ENCODE results near the gene CSF1R. TPM values are rescaled to one million over a fixed set of nuclear protein-coding genes. Genes with fewer than 3 reads are reported as not detected.
"Not testable (repeated sequence)": the region's sequence is repeated elsewhere in the genome, so short reads cannot be mapped to it uniquely, and the experiment has no call there.

CSF1R gene
- total RNA-seq, 1 donor from 2014 or later: not detected

GRCh38 chr5:150055326-150056074 is 30.9 kb downstream of the CSF1R start:
- DNase-seq (ENCODE audit: low read depth in 2 of 2): no peak

GRCh38 chr5:150054569-150054968 is 31.8 kb downstream of the CSF1R start:
- no peak for DNase-seq (ENCODE audit: low read depth in 2 of 2)

- no peak for DNase-seq (ENCODE audit: low read depth in 2 of 2)
Observed at GRCh38 chr5:150053713-150054392, 32.5 kb downstream of the CSF1R start.

GRCh38 chr5:150052956-150053712 is 33.2 kb downstream of the CSF1R start:
- DNase-seq (ENCODE audit: low read depth in 2 of 2): peak; percentile 18 to 75

GRCh38 chr5:150052226-150052955 is 34.0 kb downstream of the CSF1R start:
- no peak for DNase-seq (ENCODE audit: low read depth in 2 of 2)

- DNase-seq (ENCODE audit: low read depth in 2 of 2): no peak
Observed at GRCh38 chr5:150051657-150052195, 34.6 kb downstream of the CSF1R start.

- DNase-seq (ENCODE audit: low read depth in 2 of 2): peak in 1 of 2 donors; percentile 82
Observed at GRCh38 chr5:150050172-150050811, 36.1 kb downstream of the CSF1R start.

- DNase-seq (ENCODE audit: low read depth in 2 of 2): no peak
Observed at GRCh38 chr5:150046031-150046430, 40.3 kb downstream of the CSF1R start.

GRCh38 chr5:150045549-150045948 is 40.8 kb downstream of the CSF1R start:
- no peak for DNase-seq (ENCODE audit: low read depth in 2 of 2)

- DNase-seq (ENCODE audit: low read depth in 2 of 2): no peak
Observed at GRCh38 chr5:150044712-150045111, 41.6 kb downstream of the CSF1R start.

- DNase-seq (ENCODE audit: low read depth in 2 of 2): peak in 1 of 2 donors; percentile 79
Observed at GRCh38 chr5:150044329-150044681, 42.0 kb downstream of the CSF1R start.

- DNase-seq (ENCODE audit: low read depth in 2 of 2): no peak
Observed at GRCh38 chr5:150043657-150044328, 42.6 kb downstream of the CSF1R start.

- DNase-seq (ENCODE audit: low read depth in 2 of 2): no peak
Observed at GRCh38 chr5:150042459-150042858, 43.9 kb downstream of the CSF1R start.

GRCh38 chr5:150038547-150038946 is 47.8 kb downstream of the CSF1R start:
- no peak for DNase-seq (ENCODE audit: low read depth in 2 of 2)

GRCh38 chr5:150036513-150036912 is 49.8 kb downstream of the CSF1R start:
- DNase-seq (ENCODE audit: low read depth in 2 of 2): peak in 1 of 2 donors; percentile 26

GRCh38 chr5:150035139-150035895 is 51.0 kb downstream of the CSF1R start:
- DNase-seq (ENCODE audit: low read depth in 2 of 2): no peak

- no peak for DNase-seq (ENCODE audit: low read depth in 2 of 2)
Observed at GRCh38 chr5:150034662-150035061, 51.7 kb downstream of the CSF1R start.

GRCh38 chr5:150033334-150033733 is 53.0 kb downstream of the CSF1R start:
- no peak for DNase-seq (ENCODE audit: low read depth in 2 of 2)

GRCh38 chr5:150028047-150028446 is 58.3 kb downstream of the CSF1R start:
- DNase-seq (ENCODE audit: low read depth in 2 of 2): not testable (repeated sequence)
